Activated T-cell treated with anti-CD3 and anti-CD28 coated beads for 24 hours (primary cell): Measurements from ENCODE around the gene SMARCD1.

Source experiments
- DNase-seq: peaks from one replicate; pipeline ENCODE4 v3.0.0-alpha.2; 2020; ENCODE audit warnings: low read depth

SMARCD1 gene

GRCh38 chr12:50057000-50057841 is 27.9 kb upstream of the SMARCD1 start, which contains the start of gene ASIC1:
Gene ASIC1, plus strand, starts transcription at chr12:50057596. Its CDS starts 1,171 bp downstream, at chr12:50058767.
- DNase-seq, result peak; percentile 33

- DNase-seq, result no peak
Measured at GRCh38 chr12:50057896-50058670, 27.1 kb upstream of the SMARCD1 start.

- no peak for DNase-seq
Measured at GRCh38 chr12:50058743-50059312, 26.3 kb upstream of the SMARCD1 start.

- peak; percentile 51 for DNase-seq
Measured at GRCh38 chr12:50059440-50060119, 25.6 kb upstream of the SMARCD1 start.

GRCh38 chr12:50060120-50060468 is 25.0 kb upstream of the SMARCD1 start:
- no peak for DNase-seq

GRCh38 chr12:50061171-50061570 is 24.0 kb upstream of the SMARCD1 start:
- no peak for DNase-seq

- no peak for DNase-seq
Measured at GRCh38 chr12:50061946-50062686, 23.0 kb upstream of the SMARCD1 start.

- no peak for DNase-seq
Measured at GRCh38 chr12:50062728-50063460, 22.2 kb upstream of the SMARCD1 start.

GRCh38 chr12:50065726-50066310 is 19.3 kb upstream of the SMARCD1 start:
- DNase-seq, result no peak

GRCh38 chr12:50066402-50066801 is 18.7 kb upstream of the SMARCD1 start:
- DNase-seq, result no peak

GRCh38 chr12:50069069-50069468 is 16.1 kb upstream of the SMARCD1 start:
- no peak for DNase-seq

- DNase-seq, result no peak
Measured at GRCh38 chr12:50069539-50069938, 15.6 kb upstream of the SMARCD1 start.

GRCh38 chr12:50070314-50071060 is 14.7 kb upstream of the SMARCD1 start:
- peak; percentile 58 for DNase-seq

- DNase-seq, result no peak
Measured at GRCh38 chr12:50072198-50072907, 12.8 kb upstream of the SMARCD1 start.

- DNase-seq, result no peak
Measured at GRCh38 chr12:50073206-50073605, 11.9 kb upstream of the SMARCD1 start.

GRCh38 chr12:50073712-50074111 is 11.4 kb upstream of the SMARCD1 start:
- DNase-seq, result no peak

- peak; percentile 75 for DNase-seq
Measured at GRCh38 chr12:50074936-50075807, 10.0 kb upstream of the SMARCD1 start.

- no peak for DNase-seq
Measured at GRCh38 chr12:50075808-50076170, 9.4 kb upstream of the SMARCD1 start.
